ENCODE results near the gene RYR2.

DNA sequence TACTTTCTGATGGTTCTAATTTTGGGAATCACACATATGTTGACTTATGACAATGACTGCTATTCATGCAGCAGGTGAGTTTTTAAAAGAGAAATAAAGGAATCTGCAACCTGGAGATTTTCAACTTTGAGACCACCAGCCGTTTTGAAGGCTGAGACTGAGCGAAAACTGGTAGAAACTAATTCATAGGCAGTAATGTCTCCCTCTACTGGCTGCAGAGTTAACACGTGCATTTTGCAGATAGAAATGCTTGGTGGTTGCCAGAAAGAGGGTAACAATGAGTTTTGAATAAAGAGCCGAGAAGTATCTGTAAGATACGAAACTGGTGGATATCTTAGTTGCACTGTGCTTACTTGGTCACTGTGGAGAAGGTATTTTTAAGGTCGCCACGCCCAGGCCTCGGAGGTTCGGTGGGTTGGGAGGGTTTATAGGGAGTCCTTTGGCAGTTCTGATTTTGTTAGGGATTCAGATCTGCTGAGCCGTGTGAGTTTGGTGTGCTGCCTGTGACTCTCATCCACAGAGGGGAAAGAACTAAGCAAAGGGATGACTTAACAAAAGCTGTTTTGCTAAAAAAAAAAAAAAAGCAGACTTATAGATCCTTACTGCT lies 83.0 kb downstream of the RYR2 start:
- TF ChIP-seq, protein P1, sequence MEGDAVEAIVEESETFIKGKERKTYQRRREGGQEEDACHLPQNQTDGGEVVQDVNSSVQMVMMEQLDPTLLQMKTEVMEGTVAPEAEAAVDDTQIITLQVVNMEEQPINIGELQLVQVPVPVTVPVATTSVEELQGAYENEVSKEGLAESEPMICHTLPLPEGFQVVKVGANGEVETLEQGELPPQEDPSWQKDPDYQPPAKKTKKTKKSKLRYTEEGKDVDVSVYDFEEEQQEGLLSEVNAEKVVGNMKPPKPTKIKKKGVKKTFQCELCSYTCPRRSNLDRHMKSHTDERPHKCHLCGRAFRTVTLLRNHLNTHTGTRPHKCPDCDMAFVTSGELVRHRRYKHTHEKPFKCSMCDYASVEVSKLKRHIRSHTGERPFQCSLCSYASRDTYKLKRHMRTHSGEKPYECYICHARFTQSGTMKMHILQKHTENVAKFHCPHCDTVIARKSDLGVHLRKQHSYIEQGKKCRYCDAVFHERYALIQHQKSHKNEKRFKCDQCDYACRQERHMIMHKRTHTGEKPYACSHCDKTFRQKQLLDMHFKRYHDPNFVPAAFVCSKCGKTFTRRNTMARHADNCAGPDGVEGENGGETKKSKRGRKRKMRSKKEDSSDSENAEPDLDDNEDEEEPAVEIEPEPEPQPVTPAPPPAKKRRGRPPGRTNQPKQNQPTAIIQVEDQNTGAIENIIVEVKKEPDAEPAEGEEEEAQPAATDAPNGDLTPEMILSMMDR (IDR thresholded peaks at IDR 0.05): peak in 1 of 4 experiments; percentile 35
- TF ChIP-seq POLR2A (IDR thresholded peaks at IDR 0.05) (no peak), POLR2AphosphoS5 (IDR thresholded peaks at IDR 0.05) (no peak), EP300 (IDR thresholded peaks at IDR 0.05) (no peak)
